HG03378 (cell line): ENCODE measurements around the gene CTNNA2.

ENCODE experiments used
- ATAC-seq: cut with Tn5 transposase; IDR thresholded peaks from one replicate; pipeline ENCODE4 v1.9.1; 2021; ENCODE audit warnings: mild to moderate bottlenecking, moderate library complexity; ENCODE audit not compliant: unreplicated experiment

CTNNA2 gene

DNA sequence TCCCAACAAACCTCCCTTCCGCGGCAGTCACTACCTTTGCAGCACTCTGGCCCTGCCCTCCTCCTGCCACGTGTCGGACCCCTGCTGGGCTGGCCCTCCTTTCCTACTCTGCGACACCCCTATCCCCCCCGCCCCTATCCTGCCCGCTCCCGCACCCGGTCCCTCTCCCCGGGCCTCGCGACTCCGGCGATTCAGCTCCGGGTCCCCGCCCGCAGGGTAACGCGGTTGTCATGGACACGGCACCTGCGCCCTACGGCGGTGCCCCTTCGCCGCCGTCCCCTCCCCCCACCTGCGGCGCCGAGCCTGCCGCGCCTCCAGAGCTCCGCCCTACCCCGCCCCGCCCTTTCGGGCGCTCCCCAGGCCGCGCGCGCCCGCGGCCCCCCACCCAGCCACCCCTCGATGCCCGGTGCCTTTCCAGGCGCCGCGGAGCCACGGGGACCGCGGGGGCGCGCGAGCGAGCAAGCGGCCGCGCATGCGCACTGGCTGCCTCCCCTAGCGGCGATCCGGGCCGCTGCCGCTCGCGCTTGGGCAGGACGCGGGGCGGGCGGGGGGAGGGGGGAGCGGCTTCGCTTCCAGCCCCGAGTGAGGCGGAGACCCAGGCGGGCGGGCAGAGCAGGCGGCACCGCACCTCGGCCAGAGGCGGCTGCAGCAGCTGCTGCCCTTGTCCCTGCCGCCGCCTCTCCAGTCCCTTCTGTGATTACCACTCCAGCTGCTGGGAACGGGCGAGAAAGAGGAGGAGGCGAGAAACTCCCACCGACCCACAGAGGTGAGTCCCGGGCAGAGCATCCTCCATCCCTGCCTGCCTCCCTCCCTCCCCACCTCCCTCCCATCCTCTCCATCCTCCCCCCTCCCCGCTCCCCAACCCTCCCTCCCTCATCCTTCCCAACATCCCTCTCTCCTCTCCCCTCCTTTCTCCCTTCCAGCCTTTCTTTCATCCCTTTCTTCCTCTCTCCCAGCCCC, at the start of gene CTNNA2:
CTNNA2 (plus strand) TSS at position 610 of the 960 bp plus-strand sequence.
- no peak for ATAC-seq

DNA sequence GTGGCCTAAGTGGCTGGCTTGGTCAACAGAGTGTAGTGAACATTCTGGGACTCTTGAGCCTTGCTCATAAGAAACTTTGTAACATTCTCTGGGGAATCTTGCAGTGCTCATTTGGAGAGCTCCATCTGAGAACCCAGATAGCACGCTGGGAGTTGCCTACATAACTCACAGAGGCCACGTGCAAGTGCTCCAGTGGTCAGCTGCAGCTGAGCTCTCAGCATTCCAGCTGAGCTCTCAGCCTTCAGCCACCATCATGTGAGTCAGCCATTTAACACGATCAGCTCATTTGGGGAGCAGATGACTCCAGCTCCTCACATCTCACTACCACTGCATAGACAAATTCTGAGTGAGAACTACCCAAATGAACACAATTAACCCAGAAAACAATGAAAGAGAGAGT, 25.5 kb upstream of the CTNNA2 start:
- ATAC-seq = no peak

DNA sequence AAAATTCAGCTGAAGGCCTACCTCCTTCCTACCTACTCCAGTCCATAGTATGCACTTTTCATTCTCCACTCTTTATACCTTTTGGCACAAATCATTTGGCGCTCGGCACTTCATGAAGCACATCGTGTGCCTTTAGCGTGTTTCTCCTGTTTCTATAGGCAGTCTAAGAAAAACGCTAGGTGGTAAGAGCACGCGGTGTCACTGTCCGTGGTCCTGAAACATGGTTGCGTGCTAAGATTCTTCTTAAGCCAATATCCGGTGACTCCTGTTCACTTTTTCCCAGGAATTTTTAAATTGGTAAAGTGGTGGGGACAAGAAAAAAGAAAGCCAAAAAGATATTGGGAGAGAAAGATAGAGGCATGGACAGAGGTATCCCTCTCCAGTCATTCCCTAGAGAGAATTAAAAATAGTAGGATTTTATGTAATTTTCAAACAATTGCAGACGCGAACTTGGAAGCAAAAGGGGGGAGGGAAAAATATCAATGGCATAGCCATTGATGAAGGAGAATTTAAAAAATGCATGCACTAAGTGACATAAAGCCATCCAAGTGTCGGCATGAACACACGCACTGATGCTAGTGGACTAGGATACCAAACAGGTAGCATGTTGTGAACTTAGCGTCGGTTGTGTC, 1.4 kb upstream of the CTNNA2 start:
- no peak for ATAC-seq

DNA sequence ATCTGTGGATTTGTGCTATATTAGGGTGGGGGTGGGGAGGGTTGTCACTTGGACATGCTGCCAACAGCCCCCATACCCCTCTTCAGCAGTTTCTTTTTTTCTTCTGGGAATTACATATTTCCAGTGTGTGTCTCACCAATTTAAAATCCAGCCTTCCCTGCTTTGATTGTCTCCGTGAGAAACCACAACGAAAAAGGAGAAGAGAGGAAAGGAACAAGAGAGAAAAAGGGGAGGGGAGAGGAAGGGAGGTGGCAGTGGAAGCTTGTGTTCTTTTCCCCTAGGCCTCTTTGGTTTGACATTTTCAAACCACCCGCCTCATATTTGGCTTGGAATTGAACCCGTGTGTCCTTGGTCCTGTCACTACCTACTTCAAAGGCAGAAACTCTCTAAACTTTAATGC, 860 bp downstream of the CTNNA2 start:
- no peak for ATAC-seq

DNA sequence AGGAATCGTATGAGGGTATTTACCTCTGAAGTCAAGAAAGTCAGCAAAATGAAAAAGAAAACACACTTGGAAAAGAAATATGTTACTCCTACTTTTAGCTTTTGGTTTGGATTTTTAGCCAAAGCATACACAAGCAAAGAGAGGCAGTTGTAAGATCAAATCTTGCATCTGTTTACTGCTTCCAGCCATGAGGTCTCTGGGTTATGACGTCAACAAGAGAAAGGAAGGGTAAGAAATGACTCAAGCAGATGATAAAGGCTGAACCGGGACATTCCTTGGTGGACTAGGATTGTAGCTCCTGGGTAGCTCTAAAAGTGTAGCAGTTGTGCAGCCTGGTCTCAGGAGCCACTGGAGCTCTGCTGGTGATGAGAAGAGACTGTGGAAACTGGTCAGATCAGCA, 16.8 kb downstream of the CTNNA2 start:
- no peak for ATAC-seq

DNA sequence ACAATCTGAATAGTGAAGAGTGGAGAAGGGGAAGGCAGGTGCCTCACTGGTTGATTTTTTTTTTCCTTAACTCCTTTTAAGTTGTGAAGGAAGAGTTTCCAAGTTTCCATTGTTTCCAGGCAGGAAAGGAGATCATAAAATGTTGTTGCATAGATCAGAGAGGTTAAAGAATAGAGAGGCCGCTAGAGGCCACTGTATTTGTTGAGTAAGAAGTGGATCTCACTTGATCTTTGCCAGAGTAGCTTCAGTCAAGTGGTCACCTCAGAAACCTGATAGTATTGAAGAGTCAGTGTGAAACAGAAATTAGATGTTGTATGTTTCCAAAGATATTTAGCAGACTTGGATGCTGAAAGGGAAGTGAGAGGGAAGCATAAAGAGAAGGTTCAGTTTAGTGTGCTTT, 17.6 kb downstream of the CTNNA2 start:
- no peak for ATAC-seq

DNA sequence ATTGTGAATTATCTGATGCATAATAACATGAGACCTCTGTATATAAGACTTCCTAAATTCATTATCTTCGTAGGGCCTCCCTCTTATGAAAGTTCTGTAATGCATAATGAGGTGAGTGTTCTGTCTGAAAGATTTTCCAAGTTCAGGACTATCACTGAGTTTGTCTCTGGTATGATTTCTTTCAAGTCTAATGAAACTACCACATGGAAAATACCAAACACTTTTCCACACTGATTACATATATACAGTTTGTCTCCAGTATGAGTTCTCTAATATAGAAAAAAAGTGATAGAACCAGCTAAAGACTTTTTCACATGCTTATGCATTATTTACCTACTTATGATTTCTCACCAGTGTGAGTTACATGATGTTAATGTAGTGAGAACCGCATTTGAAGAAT, 34.7 kb downstream of the CTNNA2 start:
- ATAC-seq = no peak

DNA sequence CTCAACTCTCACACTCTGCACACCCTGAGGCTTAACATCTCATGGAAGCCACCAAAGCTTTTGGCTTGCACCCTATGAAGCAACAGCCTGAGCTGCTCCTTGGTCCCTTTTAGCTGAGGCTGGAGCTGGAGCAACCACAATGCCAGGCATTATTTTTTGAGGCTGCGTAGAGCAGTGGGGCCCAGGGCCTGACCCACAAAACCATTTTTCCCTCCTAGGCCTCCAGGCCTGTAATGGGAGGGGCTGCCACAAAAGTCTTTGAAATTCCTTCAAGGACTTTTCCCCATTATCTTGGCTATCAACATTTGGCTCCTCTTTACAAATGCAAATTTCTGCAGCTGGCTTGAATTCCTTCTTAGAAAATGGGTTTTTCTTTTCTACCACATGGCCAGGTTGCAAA, 39.8 kb downstream of the CTNNA2 start:
- ATAC-seq = no peak

DNA sequence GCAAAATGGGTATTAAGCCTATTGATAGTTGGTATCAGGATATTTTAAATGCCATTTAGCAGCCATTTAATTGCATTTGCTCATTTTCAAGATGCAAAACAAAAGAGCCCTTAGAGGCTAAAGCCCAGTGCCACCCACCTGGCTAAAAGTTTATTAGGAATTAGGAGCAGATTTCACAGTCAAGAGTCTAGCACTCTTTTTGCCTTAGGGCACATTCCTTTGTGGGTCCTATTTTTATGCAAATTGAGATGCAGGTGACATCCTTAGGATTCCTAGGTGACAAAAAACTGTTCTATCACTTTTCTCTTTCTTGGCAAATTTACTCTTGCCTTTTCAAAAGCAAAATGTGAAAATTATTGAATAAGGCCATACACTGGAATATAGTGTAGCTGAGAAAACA, 42.0 kb downstream of the CTNNA2 start:
- no peak for ATAC-seq

DNA sequence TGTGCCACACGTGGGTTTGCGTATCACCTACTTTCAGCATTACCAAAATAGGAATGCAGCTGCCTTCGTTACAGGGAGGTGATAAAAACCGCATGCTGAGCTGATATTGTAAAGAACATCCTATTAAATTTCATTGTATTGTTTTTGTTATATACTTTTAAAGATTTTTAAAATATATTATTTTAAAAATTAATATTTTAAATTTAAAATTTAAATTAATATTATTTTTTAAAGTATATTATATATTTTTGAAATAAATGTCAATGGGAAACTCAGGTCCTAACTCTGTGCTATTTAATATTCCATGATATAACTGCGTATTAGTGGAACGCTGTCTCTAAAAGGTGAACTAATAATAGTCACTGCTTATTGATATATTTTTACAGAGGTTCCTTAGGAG, 51.2 kb downstream of the CTNNA2 start:
- no peak for ATAC-seq

DNA sequence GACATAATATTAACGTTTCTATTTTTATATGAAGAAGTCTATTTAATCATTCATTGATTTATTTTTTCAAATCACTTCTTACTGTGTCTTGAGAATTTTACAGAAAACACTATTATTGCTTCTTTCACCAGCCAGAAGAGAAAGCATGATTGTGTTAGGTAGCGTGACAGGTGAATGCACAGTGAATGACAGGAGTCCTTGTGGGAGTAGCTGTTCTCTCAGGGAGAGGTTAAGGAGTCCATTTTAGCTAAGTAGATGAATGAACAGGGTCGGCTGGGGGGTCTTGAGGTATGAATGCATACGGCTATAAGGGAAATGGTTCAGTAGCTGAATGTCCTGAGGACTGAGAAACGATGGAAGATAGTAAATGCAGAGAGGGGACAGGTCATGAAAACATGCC, 56.2 kb downstream of the CTNNA2 start:
- no peak for ATAC-seq

DNA sequence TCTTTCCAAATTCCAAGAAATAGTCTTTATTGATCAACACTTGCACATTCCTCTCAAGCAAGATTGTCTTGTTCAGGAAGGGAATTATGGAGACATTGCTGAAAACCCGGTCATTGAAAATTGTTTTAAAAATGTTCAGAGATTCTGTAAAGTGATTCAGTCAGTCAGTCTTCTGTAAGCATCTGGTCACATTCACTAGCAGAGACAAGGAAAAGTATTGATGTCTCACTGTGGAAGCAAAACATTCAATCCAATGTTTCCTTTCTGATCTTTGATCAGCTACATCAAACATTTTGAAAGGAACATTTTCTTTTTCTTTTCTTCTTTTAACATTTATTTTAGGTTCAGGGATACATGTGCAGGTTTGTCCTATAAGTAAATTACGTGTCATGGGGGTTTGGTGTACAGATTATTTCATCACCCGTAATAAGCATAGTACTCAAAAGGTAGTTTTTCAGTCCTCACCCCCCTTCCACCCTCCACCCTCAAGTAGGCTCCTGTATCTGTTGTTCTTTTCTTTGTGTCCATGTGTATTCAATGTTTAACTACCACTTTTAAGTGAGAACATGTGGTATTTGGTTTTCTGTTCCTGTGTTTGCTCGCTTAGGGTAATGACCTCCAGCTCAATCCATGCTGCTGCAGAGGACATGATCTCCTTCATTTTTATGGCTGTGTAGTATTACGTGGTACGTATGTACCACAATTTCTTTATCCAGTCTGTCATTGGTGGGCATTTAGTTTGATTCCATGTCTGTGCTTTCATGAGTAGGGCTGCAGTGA, 61.2 kb downstream of the CTNNA2 start:
- no peak for ATAC-seq

DNA sequence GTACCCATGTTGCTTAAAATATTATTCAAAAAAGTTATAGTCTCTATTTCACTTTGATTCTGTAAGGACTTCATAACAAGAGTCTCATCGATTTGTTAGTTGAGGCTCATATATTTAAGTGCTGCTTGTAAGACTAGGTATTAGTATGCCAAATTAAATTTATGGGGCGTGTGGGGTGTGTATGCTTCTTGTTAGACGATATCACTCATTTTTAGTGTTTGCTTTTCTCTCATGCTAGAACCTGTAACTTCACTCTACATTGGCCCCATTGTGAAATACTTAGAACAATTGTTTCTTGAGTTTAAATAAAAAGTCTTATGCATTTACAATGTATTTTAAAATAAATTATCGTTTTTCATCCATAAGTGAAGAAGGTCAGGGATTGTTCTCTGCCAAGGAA, 63.6 kb downstream of the CTNNA2 start:
- ATAC-seq = no peak

DNA sequence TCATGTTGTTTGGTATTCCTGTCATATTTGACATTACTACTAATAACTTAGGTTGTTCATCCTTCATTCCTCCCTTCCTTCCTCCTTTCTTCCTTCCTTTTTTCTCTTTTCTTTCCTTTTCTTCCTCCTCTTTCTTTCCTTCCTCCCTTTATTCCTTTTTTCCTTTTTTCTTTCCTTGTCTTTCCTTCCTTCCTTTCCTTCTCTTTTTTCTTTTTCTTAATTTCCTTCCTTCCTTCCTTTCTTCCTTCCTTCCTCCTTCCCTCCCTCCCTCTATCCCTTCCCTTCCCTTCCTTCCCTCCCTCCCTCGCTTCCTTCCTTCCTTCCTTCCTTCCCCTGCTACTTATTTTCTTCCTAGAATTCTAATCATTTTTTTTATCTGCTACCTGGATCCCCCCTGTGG, 66.1 kb downstream of the CTNNA2 start:
- no peak for ATAC-seq

DNA sequence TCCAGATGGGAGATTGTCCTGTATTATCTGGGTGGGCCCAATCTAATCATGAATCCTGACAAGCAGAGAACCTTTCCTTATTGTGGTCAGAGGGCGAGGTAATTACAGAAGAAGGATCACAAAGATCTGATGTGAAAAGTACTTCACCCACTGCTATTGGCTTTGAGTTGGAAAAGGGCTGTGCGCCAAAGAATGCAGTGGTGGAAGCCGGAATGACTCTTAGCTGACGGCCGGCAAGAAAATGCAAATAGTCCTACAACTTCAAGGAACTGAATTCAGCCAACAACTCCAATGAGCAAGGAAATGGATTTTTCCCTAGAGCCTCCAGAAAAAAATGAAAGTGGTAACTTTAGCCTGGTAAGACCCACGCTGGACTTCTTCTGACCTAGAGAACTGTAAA, 67.3 kb downstream of the CTNNA2 start:
- ATAC-seq = no peak

DNA sequence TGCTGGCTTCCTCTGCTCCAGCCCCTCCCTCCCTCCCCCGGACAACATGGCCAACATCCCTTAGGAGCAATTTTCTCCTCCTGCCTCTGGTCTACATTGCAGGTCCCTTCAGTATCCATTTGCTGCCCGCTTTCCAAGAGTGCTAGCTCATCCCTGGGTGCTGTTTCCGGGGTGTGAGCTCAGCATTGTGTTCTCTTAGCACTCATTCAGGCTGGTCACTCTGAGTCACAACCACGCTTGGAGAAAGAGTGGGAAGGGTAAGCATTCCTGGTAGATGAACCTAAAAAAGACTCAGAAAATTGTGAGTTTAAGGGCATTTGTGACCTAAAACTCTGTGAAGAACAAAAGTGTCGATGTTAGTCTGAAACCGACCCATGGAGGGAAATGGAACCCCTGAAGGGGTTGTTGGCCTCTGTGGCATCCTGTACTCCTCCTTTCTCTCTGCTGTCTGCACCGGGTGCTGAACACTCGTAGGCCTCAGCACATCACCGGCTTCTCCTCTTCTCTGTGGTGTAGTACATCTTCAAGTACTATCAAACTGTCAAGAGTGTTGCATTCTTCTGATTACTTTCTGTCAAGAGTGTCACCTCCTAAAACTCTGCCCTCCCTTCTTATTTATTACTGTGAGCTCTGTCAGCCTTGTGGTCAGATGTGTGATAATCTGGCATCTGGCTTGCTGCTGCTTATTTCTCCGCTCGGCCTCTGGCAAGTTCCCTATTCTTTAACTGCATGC, 73.0 kb downstream of the CTNNA2 start:
- no peak for ATAC-seq

DNA sequence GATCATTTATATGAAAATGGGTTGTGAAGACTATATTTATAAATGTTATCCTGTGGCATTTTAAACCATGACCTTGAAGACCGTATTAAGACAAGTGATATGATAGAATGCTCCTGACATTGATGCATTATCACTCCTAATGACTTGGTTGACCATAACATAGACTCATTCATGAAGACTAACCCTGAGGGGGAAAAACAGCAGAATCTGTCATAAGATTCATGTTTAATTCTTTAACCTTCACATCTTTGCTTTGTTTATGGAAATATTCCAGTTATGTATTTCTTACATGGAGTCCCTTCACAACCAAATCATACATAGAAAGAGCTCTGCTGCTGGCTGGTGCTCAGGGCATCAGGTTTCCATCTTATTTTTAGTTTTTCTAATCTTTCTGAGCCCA, 78.4 kb downstream of the CTNNA2 start:
- ATAC-seq = no peak

DNA sequence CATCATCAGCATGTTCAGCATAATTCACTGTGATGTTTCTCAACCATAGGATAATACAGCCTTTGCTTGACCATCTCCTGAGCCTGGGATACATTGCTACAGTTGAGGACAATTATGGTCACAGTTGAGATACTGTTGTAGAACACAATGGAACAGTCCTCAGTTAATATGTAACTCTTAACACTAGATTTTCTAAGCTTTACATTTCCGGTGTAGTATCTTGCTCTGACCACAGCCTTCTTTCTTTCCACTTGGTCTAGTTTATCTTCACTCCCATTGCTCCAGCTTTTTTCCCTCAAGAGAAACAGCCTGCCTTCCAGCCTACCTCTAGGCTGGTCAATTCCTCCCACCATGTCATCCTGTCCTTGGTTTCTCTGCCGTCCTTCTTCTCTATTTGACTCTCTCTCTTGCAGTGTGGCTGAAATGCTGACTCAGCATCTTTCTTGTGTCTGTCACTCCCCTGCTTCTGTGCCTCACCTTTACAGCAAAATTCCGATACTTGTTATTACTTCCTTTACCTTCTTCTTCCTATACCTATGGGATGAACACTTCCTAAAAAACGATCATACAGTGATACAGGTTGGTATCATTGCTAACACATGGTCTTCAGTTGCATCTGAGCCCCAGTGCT, 80.5 kb downstream of the CTNNA2 start:
- no peak for ATAC-seq

DNA sequence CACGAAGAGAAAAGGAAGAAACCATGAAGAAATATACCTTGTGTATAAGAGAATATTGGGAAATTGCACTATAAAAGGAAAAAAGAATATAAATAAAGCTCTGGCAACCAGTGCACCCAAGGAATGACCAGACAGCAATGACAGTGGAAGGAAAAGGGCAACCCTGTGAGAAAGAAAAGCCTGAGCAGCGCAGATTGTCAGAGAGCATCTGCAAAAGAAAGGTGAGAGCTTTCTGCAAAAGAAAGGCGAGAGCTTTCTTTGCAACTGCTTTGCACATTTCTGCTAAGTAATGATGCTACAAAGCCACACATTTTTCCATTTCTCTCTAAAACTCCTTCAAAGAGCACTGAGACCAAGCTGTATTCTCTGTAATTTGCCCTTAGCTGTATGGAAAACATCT, 83.6 kb downstream of the CTNNA2 start:
- ATAC-seq = no peak

DNA sequence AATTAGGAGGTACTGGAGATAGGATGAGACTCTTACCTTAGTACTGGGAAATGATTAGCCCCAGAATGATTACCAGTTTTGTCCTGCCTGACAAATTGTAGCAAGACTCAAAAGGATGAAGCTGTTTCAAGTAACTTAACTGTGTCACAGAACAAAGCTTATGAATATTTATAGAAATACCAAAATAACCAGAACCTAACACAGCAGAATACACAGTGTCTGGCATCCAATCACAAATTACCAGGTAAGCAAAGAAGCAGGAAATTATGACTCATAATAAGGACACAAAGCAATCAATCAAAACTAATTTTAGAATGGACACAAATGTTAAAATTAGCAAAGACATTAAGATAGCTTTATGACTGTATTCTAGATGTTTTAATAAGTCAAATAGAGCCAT, 91.9 kb downstream of the CTNNA2 start:
- no peak for ATAC-seq
